Activated CD4-positive, alpha-beta T cell treated with anti-CD3 and anti-CD28 coated beads, Interleukin-2, amount 10 ng/mL, durations not matched to agents 24 days and 14 days (primary cell): ENCODE data around the gene OPRM1. TPM values are rescaled to one million over a fixed set of nuclear protein-coding genes. Genes with fewer than 3 reads are reported as not detected.
A peak's percentile ranks its signal among the peaks of the same experiment; 100 is the strongest.

ENCODE experiments used
- DNase-seq: peaks from one replicate; pipeline ENCODE4 v3.0.0; 2022
- H3K27ac Mint-ChIP-seq: one replicate; pipeline ENCODE4 v1.8.0; 2022; ENCODE audit warnings: mild to moderate bottlenecking, mixed read lengths
- H3K27me3 Mint-ChIP-seq: one replicate; pipeline ENCODE4 v1.8.0; 2022; ENCODE audit warnings: mixed read lengths
- H3K36me3 Mint-ChIP-seq: one replicate; pipeline ENCODE4 v1.8.0; 2022; ENCODE audit warnings: low read depth, mild to moderate bottlenecking, mixed read lengths
- H3K4me1 Mint-ChIP-seq: one replicate; pipeline ENCODE4 v1.8.0; 2021; ENCODE audit warnings: mixed read lengths
- H3K4me3 Mint-ChIP-seq: one replicate; pipeline ENCODE4 v1.8.0; 2022; ENCODE audit warnings: mild to moderate bottlenecking, moderate library complexity, mixed read lengths
- H3K9me3 Mint-ChIP-seq: one replicate; pipeline ENCODE4 v1.8.0; 2021; ENCODE audit warnings: mixed read lengths
- intact Hi-C: fragments of 100-400 bp; cut with micrococcal nuclease; formaldehyde crosslinking; loops from one replicate; pipeline ENCODE4 v1.15.1; 2023
- total RNA-seq: library from RNA; stranded (reverse); gene quantifications from 2 replicates; pipeline ENCODE4 v1.2.3, GENCODE V29; 2022

Gene OPRM1
- total RNA-seq: not detected in 2 replicates

- no peak within 1 kb of the TSS for H3K27ac Mint-ChIP-seq
- intact Hi-C loops: no loop called here
- no peaks in the 10 kb centered on the region for H3K9me3 Mint-ChIP-seq
- no peaks in the 10 kb centered on the region for H3K36me3 Mint-ChIP-seq
- peaks cover 11% of the 10 kb centered on the region for H3K27me3 Mint-ChIP-seq
- H3K4me1 Mint-ChIP-seq: no peaks in the 10 kb centered on the region
- no peak within 1 kb of the TSS for H3K4me3 Mint-ChIP-seq
- peak; percentile 79 for DNase-seq
Measured at GRCh38 chr6:154039231-154039842, at the start of gene OPRM1. Gene OPRM1, plus strand, starts transcription at chr6:154039240. Its CDS starts 305 bp downstream, at chr6:154039545.

GRCh38 chr6:153989989-153990388 lies 49.1 kb upstream of the OPRM1 start:
- Mint-ChIP-seq H3K27me3 (no peaks in the 10 kb centered on the region), H3K9me3 (no peaks in the 10 kb centered on the region), H3K36me3 (no peaks in the 10 kb centered on the region), H3K4me1 (no peaks in the 10 kb centered on the region), H3K27ac (no peak overlapping the region), H3K4me3 (no peak overlapping the region)
- intact Hi-C loops: no loop called here
- no peak for DNase-seq

GRCh38 chr6:153994004-153994403 lies 45.0 kb upstream of the OPRM1 start:
- intact Hi-C loops: no loop called here
- no peak for DNase-seq
- Mint-ChIP-seq H3K36me3 (no peaks in the 10 kb centered on the region), H3K4me3 (no peak overlapping the region), H3K27me3 (no peaks in the 10 kb centered on the region), H3K9me3 (no peaks in the 10 kb centered on the region), H3K4me1 (no peaks in the 10 kb centered on the region), H3K27ac (no peak overlapping the region)

DNA sequence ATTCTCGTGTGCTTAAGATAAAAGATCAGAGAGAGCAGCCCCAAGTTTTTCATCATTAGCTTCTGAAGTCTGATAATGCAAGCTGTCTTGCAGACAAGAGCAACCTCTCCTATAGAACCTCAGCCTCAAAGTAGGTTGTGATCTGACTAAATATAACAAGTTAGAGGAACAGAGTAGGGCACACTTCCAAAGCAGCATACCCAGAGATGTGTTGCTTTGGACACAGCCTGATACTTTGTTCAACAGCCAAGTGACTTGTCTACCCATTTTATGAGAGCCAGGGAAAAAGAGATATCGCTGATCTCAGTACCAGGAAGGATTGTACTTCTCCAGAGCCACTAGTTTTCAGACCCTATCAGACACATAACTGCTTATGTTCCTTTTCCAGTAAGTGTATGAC lies 44.2 kb upstream of the OPRM1 start:
- Mint-ChIP-seq H3K36me3 (no peaks in the 10 kb centered on the region), H3K4me3 (no peak overlapping the region), H3K9me3 (no peaks in the 10 kb centered on the region), H3K27me3 (no peaks in the 10 kb centered on the region), H3K4me1 (no peaks in the 10 kb centered on the region), H3K27ac (no peak overlapping the region)
- intact Hi-C loops: no loop called here
- DNase-seq: no peak

- no peaks in the 10 kb centered on the region for H3K36me3 Mint-ChIP-seq
- H3K27me3 Mint-ChIP-seq: no peaks in the 10 kb centered on the region
- H3K4me3 Mint-ChIP-seq: no peak overlapping the region
- no peaks in the 10 kb centered on the region for H3K9me3 Mint-ChIP-seq
- intact Hi-C loops: no loop called here
- no peak overlapping the region for H3K27ac Mint-ChIP-seq
- H3K4me1 Mint-ChIP-seq: no peaks in the 10 kb centered on the region
- no peak for DNase-seq
Measured at GRCh38 chr6:153997221-153997620, 41.8 kb upstream of the OPRM1 start.

- H3K9me3 Mint-ChIP-seq: no peaks in the 10 kb centered on the region
- intact Hi-C loops: no loop called here
- DNase-seq: no peak
- no peaks in the 10 kb centered on the region for H3K4me1 Mint-ChIP-seq
- H3K36me3 Mint-ChIP-seq: no peaks in the 10 kb centered on the region
- H3K4me3 Mint-ChIP-seq: no peak overlapping the region
- H3K27ac Mint-ChIP-seq: no peak overlapping the region
- H3K27me3 Mint-ChIP-seq: peaks cover 1% of the 10 kb centered on the region
Measured at GRCh38 chr6:154001494-154002285, 37.4 kb upstream of the OPRM1 start.

- peaks cover 1% of the 10 kb centered on the region for H3K27me3 Mint-ChIP-seq
- H3K4me3 Mint-ChIP-seq: no peak overlapping the region
- DNase-seq: no peak
- no peak overlapping the region for H3K27ac Mint-ChIP-seq
- H3K36me3 Mint-ChIP-seq: no peaks in the 10 kb centered on the region
- intact Hi-C loops: no loop called here
- no peaks in the 10 kb centered on the region for H3K9me3 Mint-ChIP-seq
- H3K4me1 Mint-ChIP-seq: no peaks in the 10 kb centered on the region
Measured at GRCh38 chr6:154002894-154003293, 36.1 kb upstream of the OPRM1 start.

- H3K9me3 Mint-ChIP-seq: no peaks in the 10 kb centered on the region
- no peaks in the 10 kb centered on the region for H3K4me1 Mint-ChIP-seq
- DNase-seq: no peak
- no peaks in the 10 kb centered on the region for H3K36me3 Mint-ChIP-seq
- no peak overlapping the region for H3K4me3 Mint-ChIP-seq
- H3K27ac Mint-ChIP-seq: no peak overlapping the region
- no peaks in the 10 kb centered on the region for H3K27me3 Mint-ChIP-seq
- intact Hi-C loops: no loop called here
Measured at GRCh38 chr6:154010371-154010770, 28.7 kb upstream of the OPRM1 start.

DNA sequence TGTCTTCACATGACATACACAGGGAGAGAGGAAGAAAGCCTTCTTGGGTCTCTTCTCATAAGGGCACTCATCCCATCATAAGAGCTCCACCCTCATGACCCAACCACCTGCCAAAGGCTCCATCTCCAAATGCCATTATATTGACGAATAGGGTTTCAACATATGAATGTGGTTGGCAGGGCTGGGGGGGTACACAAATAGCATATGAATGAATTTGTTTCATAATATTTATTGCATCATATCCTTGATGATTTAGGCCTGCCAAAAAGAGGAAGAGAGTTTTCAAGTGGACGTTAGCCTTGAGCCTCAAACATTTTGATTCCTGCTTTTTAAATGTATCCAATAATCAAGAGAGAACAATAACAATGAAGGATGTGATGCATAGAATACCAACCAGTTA lies 26.2 kb upstream of the OPRM1 start:
- H3K36me3 Mint-ChIP-seq: no peaks in the 10 kb centered on the region

GRCh38 chr6:154017786-154018185 lies 21.3 kb upstream of the OPRM1 start:
- Mint-ChIP-seq H3K9me3 (no peaks in the 10 kb centered on the region), H3K4me1 (no peaks in the 10 kb centered on the region), H3K4me3 (no peak overlapping the region), H3K27ac (no peak overlapping the region), H3K27me3 (no peaks in the 10 kb centered on the region), H3K36me3 (no peaks in the 10 kb centered on the region)
- intact Hi-C loops: no loop called here
- no peak for DNase-seq

More for the DNA sequence above, 26.2 kb upstream of the OPRM1 start:
- intact Hi-C loops: no loop called here
- no peaks in the 10 kb centered on the region for H3K27me3 Mint-ChIP-seq
- H3K9me3 Mint-ChIP-seq: no peaks in the 10 kb centered on the region
- H3K27ac Mint-ChIP-seq: no peak overlapping the region
- no peak overlapping the region for H3K4me3 Mint-ChIP-seq
- no peaks in the 10 kb centered on the region for H3K4me1 Mint-ChIP-seq
- no peak for DNase-seq

DNA sequence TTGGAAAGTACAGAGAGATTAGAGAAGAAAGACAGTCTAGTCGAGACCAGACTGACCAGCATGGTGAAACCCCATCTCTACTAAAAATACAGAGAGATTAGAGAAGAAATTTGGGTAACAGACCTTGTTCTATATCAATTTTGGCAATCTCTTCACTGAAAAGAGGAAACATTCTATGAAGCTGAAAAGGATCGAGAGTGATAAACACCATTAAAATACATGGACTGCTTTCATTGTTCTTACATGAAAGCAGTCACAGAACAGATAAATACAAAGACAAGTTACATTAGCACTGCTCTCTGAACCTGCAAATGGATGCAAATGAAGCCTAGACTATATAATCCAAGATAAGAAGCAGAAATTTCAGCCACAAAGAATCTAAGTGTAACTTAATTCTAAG lies 8.4 kb upstream of the OPRM1 start:
- Mint-ChIP-seq H3K9me3 (no peaks in the 10 kb centered on the region), H3K27me3 (no peaks in the 10 kb centered on the region), H3K4me3 (no peak overlapping the region), H3K27ac (no peak overlapping the region), H3K4me1 (no peaks in the 10 kb centered on the region), H3K36me3 (no peaks in the 10 kb centered on the region)
- DNase-seq: no peak
- intact Hi-C loops: no loop called here

GRCh38 chr6:154041001-154041400 lies 2.0 kb downstream of the OPRM1 start:
- H3K36me3 Mint-ChIP-seq: no peaks in the 10 kb centered on the region
- DNase-seq: no peak
- intact Hi-C loops: no loop called here
- no peaks in the 10 kb centered on the region for H3K4me1 Mint-ChIP-seq
- no peak overlapping the region for H3K4me3 Mint-ChIP-seq
- H3K27ac Mint-ChIP-seq: no peak overlapping the region
- peaks cover 11% of the 10 kb centered on the region for H3K27me3 Mint-ChIP-seq
- H3K9me3 Mint-ChIP-seq: no peaks in the 10 kb centered on the region

DNA sequence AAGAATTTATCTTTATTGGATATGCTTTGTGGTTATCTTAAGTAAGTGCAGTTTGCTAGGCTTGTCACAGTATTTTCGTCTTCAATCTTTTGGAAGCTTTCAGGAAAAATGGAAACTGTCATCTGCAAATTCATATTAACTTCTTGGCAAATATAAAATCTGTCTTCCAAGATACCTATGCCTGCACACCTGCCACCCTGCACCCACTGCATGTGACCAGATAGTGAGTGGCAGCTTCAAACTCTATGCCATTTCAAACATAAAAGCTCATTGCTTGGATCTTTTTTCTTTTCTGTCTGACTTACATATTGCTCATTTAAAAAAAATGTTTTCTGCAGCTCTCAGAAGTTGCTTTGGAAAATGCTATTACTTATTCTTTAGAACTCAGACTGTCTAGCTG lies 14.1 kb downstream of the OPRM1 start:
- no peak for DNase-seq
- Mint-ChIP-seq H3K9me3 (no peaks in the 10 kb centered on the region), H3K27me3 (no peaks in the 10 kb centered on the region), H3K27ac (no peak overlapping the region), H3K4me3 (no peak overlapping the region), H3K4me1 (no peaks in the 10 kb centered on the region), H3K36me3 (no peaks in the 10 kb centered on the region)
- intact Hi-C loops: no loop called here

DNA sequence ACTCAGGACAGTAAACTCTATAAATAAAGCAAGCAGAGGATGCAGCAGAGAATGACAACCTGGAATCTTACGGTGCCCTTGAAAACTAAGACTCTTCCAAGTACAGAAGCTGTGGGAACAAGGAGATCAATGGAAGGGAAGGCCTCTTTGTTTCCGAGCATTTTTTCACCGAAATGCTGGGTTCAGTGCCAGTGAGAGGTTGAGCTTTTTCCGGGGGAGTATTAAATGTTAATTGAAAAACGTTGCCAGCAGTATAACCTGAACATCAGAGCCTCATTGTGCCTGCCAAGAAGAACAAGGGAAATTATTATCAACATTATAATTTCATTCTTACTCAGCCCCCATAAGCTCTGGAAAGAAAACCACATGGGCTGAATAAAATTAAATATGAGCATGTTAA lies 17.5 kb downstream of the OPRM1 start:
- Mint-ChIP-seq H3K4me3 (no peak overlapping the region), H3K9me3 (no peaks in the 10 kb centered on the region), H3K36me3 (no peaks in the 10 kb centered on the region), H3K27ac (no peak overlapping the region), H3K27me3 (no peaks in the 10 kb centered on the region), H3K4me1 (no peaks in the 10 kb centered on the region)
- DNase-seq: no peak
- intact Hi-C loops: no loop called here

GRCh38 chr6:154057098-154057497 lies 18.1 kb downstream of the OPRM1 start:
- H3K4me1 Mint-ChIP-seq: no peaks in the 10 kb centered on the region
- H3K36me3 Mint-ChIP-seq: no peaks in the 10 kb centered on the region
- H3K9me3 Mint-ChIP-seq: no peaks in the 10 kb centered on the region
- intact Hi-C loops: no loop called here
- no peak overlapping the region for H3K4me3 Mint-ChIP-seq
- H3K27me3 Mint-ChIP-seq: no peaks in the 10 kb centered on the region
- H3K27ac Mint-ChIP-seq: no peak overlapping the region
- no peak for DNase-seq
